Right atrium auricular region (tissue), 2 donors: ENCODE measurements around the gene BRAF. TPM values are rescaled to one million over a fixed set of nuclear protein-coding genes. Genes with fewer than 3 reads are reported as not detected.

ENCODE experiments used
- DNase-seq: peaks from one replicate; pipeline ENCODE4 v3.0.0-alpha.2; 2019; ENCODE audit warnings: low spot score
- H3K27ac ChIP-seq, 2 donors: fragments of 200-600 bp; sonication (generic); 1 replicate in 1 of 2; 2 replicates in 1 of 2; pipeline ENCODE4 v1.5.1; 2016 to 2019
- H3K27me3 ChIP-seq, 2 donors: fragments of 200-600 bp; sonication (generic); one replicate each; pipeline versions ENCODE4 v1.5.1 to v1.6.0; 2017 to 2019
- H3K36me3 ChIP-seq: fragments of 200-600 bp; sonication (generic); one replicate; pipeline ENCODE4 v1.5.1; 2016
- H3K4me1 ChIP-seq, 2 donors: fragments of 200-600 bp; sonication (generic); one replicate each; pipeline versions ENCODE4 v1.5.1 to v1.6.0; 2017 to 2019
- H3K4me3 ChIP-seq, 2 donors: fragments of 200-600 bp; sonication (generic); 1 replicate in 1 of 2; 2 replicates in 1 of 2; pipeline ENCODE4 v1.5.1; 2017 to 2019; ENCODE audit warnings: mild to moderate bottlenecking in 1 of 2, moderate library complexity in 1 of 2
- H3K9me3 ChIP-seq, 2 donors: fragments of 200-600 bp; sonication (generic); one replicate each; pipeline ENCODE4 v1.5.1; 2019
- CTCF ChIP-seq, 2 donors: fragments of 200-600 bp; sonication (generic); IDR thresholded peaks; one replicate each; pipeline ENCODE4 v1.5.1; 2019; ENCODE audit warnings: antibody characterized with exemption in 2 of 2
- total RNA-seq, 2 donors: library from RNA; depleted of rRNA; stranded (reverse); fragments of >200 nt; gene quantifications; one replicate each; pipeline ENCODE4 v1.1.0, GENCODE V29; 2016

Gene BRAF
- total RNA-seq, 2 donors from 2014 or later = 23.5 to 29.2 TPM

DNA sequence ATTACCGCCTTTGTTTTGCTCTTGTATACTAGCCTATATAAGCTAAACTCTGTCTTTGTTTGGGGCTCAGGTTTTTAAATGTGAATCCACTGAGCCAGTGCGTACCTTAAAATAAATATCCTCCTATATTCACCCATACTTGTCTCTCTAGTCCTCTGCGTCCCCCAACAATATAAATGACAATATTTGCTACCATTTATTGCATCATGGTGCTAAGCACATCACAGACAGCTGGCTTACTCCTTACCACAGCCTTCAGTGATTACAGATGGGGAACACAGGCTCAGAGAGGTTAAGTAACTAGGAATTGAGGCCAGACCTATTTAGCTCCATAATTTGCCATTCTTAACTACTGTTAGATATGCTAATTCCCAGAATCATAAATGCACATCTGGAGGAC is 255.4 kb downstream of the BRAF start:
- Histone ChIP-seq H3K27me3 (no peaks in the 10 kb centered on the region), H3K36me3 (no peaks in the 10 kb centered on the region), H3K9me3 (no peaks in the 10 kb centered on the region), H3K4me1 (peaks cover 0 to 17% of the 10 kb centered on the region in 2 donors), H3K4me3 (no peak overlapping the region), H3K27ac (no peak overlapping the region)
- DNase-seq = no peak
- no peak for TF ChIP-seq CTCF (IDR thresholded peaks at IDR 0.05)

Other genes with a start within 250 kb of the BRAF start
- 100 to 1,000 TPM; 397 to 767 TPM for gene NDUFB2, start 228.2 kb downstream of the BRAF start, total RNA-seq
- gene MRPS33, start 90.0 kb upstream of the BRAF start, total RNA-seq = 10 to 100 TPM; 36.1 to 47.4 TPM
- gene TMEM178B, start 149.1 kb upstream of the BRAF start, total RNA-seq = 10 to 100 TPM; 15.8 to 48.7 TPM